Spleen (tissue), 11 donors: ENCODE data around the gene KCNQ1. TPM values are rescaled to one million over a fixed set of nuclear protein-coding genes. Genes with fewer than 3 reads are reported as not detected.

ENCODE experiments used
- DNase-seq: peaks from one replicate; pipeline ENCODE4 v3.0.0-alpha.2; 2020
- H3K27ac ChIP-seq, 8 donors: fragments of 200-600 bp; sonication (generic) in 7 of 8; 1 replicate in 4 of 8; 2 replicates in 4 of 8; pipeline versions ENCODE4 v1.5.0 to v1.8.0; 2016 to 2021; ENCODE audit warnings: inconsistent platforms in 4 of 8, mild to moderate bottlenecking in 4 of 8, moderate library complexity in 1 of 8
- H3K27me3 ChIP-seq, 7 donors: fragments of 200-600 bp; sonication (generic) in 6 of 7; replicated peaks in 1 of 7; 1 replicate in 4 of 7; 2 replicates in 3 of 7; pipeline versions ENCODE4 v1.5.0 to v1.8.0; 2016 to 2021; ENCODE audit warnings: inconsistent platforms in 3 of 7, mild to moderate bottlenecking in 1 of 7
- H3K36me3 ChIP-seq, 6 donors: fragments of 200-600 bp; sonication (generic) in 5 of 6; 1 replicate in 4 of 6; 2 replicates in 2 of 6; pipeline versions ENCODE4 v1.5.0 to v1.8.0; 2016 to 2021; ENCODE audit warnings: inconsistent platforms in 2 of 6
- H3K4me1 ChIP-seq, 6 donors: fragments of 200-600 bp; sonication (generic) in 5 of 6; 1 replicate in 3 of 6; 2 replicates in 3 of 6; pipeline versions ENCODE4 v1.5.0 to v1.8.0; 2016 to 2021; ENCODE audit warnings: inconsistent platforms in 3 of 6
- H3K4me3 ChIP-seq, 8 donors: fragments of 200-600 bp; sonication (generic) in 7 of 8; 1 replicate in 4 of 8; 2 replicates in 4 of 8; pipeline versions ENCODE4 v1.5.0 to v1.8.0; 2016 to 2021; ENCODE audit warnings: inconsistent platforms in 4 of 8, mild to moderate bottlenecking in 4 of 8, moderate library complexity in 2 of 8
- H3K9me3 ChIP-seq, 8 donors: fragments of 200-600 bp; sonication (generic) in 7 of 8; 1 replicate in 4 of 8; 2 replicates in 4 of 8; pipeline versions ENCODE4 v1.5.0 to v1.8.0; 2016 to 2021; ENCODE audit warnings: inconsistent platforms in 4 of 8
- POLR2A ChIP-seq, 3 donors: fragments of 450-650 bp; IDR thresholded peaks; one replicate each; pipeline ENCODE4 v1.5.1; 2017; ENCODE audit warnings: antibody characterized with exemption in 3 of 3, mild to moderate bottlenecking in 1 of 3
- POLR2AphosphoS5 ChIP-seq, 3 donors: sonication (generic); formaldehyde crosslinking; IDR thresholded peaks; one replicate each; pipeline ENCODE4 v1.5.1; 2017; ENCODE audit warnings: antibody characterized with exemption in 3 of 3
- WGBS, 5 donors: extraction: QIAGEN DNeasy Blood & Tissue Kit in 3 of 5; methylation state at CpG; one replicate each; pipeline versions ENCODE4 v1.1.5 to v1.1.7; 2013 to 2018; 5-methylcytosine and 5-hydroxymethylcytosine counted together
- intact Hi-C: fragments of 100-400 bp; cut with DNase I; formaldehyde crosslinking; loops from one replicate; pipeline ENCODE4 v1.15.0; 2023; ENCODE audit warnings: low total_unique reads
- polyA plus RNA-seq, 3 donors: library from polyadenylated mRNA; stranded (reverse); fragments of 200-250 nt; gene quantifications; one replicate each; pipeline ENCODE4 v1.2.1, GENCODE V29; 2013
- total RNA-seq, 7 donors: library from RNA; depleted of rRNA in 3 of 7; stranded (reverse); fragments of >200 nt in 3 of 7; fragmentation: NEBNext Ultra II Directional in 4 of 7; extraction: Animal tissue kit (Norgen Biotek cat#: 25700) in 4 of 7; gene quantifications; one replicate each; pipeline versions ENCODE4 v1.1.0 to v1.2.1, GENCODE V29; 2016 to 2021
- TF ChIP-seq, protein P1 (sequence below), 11 experiments: fragments of 200-600 bp in 7 of 11; fragments of 450-650 bp in 4 of 11; sonication (generic) in 4 of 11; IDR thresholded peaks in 8 of 11; conservative IDR thresholded peaks in 3 of 11; 1 replicate in 7 of 11; 2 replicates in 4 of 11; pipeline versions ENCODE4 v1.4.0 to v1.8.0; 2016 to 2021; ENCODE audit warnings: antibody characterized with exemption in 11 of 11, inconsistent platforms in 4 of 11, mild to moderate bottlenecking in 1 of 11
- donor health status: healthy with polysubstance abuse.
- donor health status: DM: no; HTN: no; CAD: no; lungs with moderate emphysema.
- donor health status: DM: no; HTN: no; CAD: no.
- donor health status: Bipolar disorder and iron deficiency.
- donor health status: healthy.
- donor health status: DM: no; HTN: no; CAD: no.
- donor health status: DM: yes; HTN: yes; CAD: no.

KCNQ1 gene
- total and polyA plus RNA-seq, 10 donors, result 3.3 to 21.6 (median 13.5) TPM

DNA sequence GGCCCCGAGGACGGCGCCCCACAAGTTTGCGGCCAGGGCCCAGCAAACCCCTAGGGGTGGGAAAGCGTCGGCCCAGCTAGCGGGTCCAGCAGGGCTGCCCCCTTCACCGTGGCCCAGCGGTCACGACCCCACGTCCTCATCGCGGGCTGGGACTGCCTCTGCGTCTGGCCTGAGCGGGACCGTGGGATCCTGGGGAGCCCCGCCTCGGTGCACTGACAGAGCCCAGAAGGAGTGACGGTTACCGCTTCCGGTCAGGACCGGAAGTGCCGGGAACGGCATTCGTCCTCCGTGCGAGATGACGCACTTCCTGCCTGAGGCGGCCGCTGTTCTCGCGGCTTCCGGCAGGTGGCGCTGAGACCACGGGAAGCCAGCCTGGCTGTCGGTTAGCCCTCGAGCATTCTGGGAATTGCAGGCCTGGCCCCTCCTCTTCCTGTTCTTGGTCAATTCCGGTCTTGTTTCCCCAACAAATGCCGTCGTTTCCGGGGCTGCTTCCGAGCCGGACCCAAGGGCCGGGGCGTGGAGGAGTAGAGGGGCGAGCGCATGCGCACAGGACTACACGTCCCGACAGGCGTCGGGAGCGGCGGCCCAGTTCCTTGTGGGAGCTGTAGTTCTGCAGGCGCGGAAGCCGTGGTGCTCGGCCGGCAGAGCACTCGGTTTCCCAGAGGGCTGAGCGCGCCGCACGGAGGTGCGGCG, 44.6 kb upstream of the KCNQ1 start, which contains the start of gene TSSC4:
TSSC4 (plus strand) TSS at position 682 of the 693 bp plus-strand sequence. CDS start 1,884 bp downstream, outside the sequence.
- H3K27ac ChIP-seq, result peak within 1 kb of the TSS; percentile 90 to 99 (median 98)
- peak within 1 kb of the TSS; percentile 79 to 100 (median 92) for H3K4me3 ChIP-seq
- no peaks in the 10 kb centered on the region for H3K27me3 ChIP-seq
- no peaks in the 10 kb centered on the region for H3K9me3 ChIP-seq
- H3K4me1 ChIP-seq, result peaks cover 10 to 68% (median 39%) of the 10 kb centered on the region in 6 donors
- TF ChIP-seq, protein P1, sequence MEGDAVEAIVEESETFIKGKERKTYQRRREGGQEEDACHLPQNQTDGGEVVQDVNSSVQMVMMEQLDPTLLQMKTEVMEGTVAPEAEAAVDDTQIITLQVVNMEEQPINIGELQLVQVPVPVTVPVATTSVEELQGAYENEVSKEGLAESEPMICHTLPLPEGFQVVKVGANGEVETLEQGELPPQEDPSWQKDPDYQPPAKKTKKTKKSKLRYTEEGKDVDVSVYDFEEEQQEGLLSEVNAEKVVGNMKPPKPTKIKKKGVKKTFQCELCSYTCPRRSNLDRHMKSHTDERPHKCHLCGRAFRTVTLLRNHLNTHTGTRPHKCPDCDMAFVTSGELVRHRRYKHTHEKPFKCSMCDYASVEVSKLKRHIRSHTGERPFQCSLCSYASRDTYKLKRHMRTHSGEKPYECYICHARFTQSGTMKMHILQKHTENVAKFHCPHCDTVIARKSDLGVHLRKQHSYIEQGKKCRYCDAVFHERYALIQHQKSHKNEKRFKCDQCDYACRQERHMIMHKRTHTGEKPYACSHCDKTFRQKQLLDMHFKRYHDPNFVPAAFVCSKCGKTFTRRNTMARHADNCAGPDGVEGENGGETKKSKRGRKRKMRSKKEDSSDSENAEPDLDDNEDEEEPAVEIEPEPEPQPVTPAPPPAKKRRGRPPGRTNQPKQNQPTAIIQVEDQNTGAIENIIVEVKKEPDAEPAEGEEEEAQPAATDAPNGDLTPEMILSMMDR (IDR thresholded peaks at IDR 0.05 in 8 of 11, conservative IDR thresholded peaks at IDR 0.05 in 3 of 11), result peak; percentile 89 to 100 (median 99)
- TF ChIP-seq POLR2AphosphoS5 (IDR thresholded peaks at IDR 0.05) (peak; percentile 99 to 100 (median 99)), POLR2A (IDR thresholded peaks at IDR 0.05) (peak; percentile 11 to 81 (median 52))
- peaks cover 3 to 68% (median 61%) of the 10 kb centered on the region in 6 donors for H3K36me3 ChIP-seq
- intact Hi-C loops, result loop anchor here (5.0 kb wide), 1 partner anchor 93 kb away; no protein-coding TSS in a partner anchor
- 0 to 1% (median 0%) methylated on average over 38 to 66 of the region's 66 CpGs for WGBS, 5 donors
- peak; percentile 100 for DNase-seq

DNA sequence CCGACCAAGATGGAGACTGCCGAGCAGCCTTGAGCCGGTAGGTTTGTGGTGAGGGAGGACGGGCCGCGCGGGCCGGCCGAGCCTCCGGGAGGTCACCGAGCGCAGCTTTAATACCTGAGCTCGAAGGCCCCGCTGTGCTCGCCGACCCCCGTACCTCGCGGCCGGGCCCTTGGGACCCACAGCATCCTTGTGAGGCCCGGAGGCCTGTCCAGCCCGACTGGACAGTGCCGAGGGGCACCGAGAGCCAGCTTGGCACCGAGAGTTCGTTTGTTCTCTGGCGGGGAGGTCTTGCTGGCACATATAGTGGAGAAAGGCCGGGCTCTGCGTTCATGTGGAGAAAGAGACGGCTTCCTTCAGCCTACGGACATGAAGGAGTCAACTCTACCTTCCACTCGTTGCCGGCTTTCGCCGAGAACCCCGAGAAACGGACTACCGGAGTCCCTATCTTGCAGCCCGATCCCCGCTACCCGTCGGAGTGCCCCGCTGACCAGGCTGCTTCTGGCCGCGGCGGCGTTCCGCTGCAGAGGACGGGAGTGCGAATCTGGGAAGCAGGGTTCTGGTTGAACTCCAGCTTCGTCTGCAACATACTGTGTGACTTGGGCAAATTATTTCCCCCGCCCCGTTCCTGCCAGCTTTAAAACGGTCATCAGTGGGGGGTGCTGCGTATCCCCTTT, 43.9 kb upstream of the KCNQ1 start:
- peak overlapping the region; percentile 90 to 99 (median 98) for H3K27ac ChIP-seq
- H3K4me3 ChIP-seq, result peak overlapping the region; percentile 79 to 100 (median 92)
- DNase-seq, result peak; percentile 91
- H3K4me1 ChIP-seq, result peaks cover 9 to 61% (median 34%) of the 10 kb centered on the region in 6 donors
- peaks cover 3 to 61% (median 54%) of the 10 kb centered on the region in 6 donors for H3K36me3 ChIP-seq
- no peaks in the 10 kb centered on the region for H3K9me3 ChIP-seq
- intact Hi-C loops, result loop anchor here (5.0 kb wide), 1 partner anchor 94 kb away; no protein-coding TSS in a partner anchor
- no peaks in the 10 kb centered on the region for H3K27me3 ChIP-seq
- TF ChIP-seq POLR2AphosphoS5 (IDR thresholded peaks at IDR 0.05) (no peak), POLR2A (IDR thresholded peaks at IDR 0.05) (no peak)
- TF ChIP-seq, protein P1 (IDR thresholded peaks at IDR 0.05 in 8 of 11, conservative IDR thresholded peaks at IDR 0.05 in 3 of 11), result no peak
- 0 to 1% (median 1%) methylated on average over 23 to 55 of the region's 55 CpGs for WGBS, 5 donors

DNA sequence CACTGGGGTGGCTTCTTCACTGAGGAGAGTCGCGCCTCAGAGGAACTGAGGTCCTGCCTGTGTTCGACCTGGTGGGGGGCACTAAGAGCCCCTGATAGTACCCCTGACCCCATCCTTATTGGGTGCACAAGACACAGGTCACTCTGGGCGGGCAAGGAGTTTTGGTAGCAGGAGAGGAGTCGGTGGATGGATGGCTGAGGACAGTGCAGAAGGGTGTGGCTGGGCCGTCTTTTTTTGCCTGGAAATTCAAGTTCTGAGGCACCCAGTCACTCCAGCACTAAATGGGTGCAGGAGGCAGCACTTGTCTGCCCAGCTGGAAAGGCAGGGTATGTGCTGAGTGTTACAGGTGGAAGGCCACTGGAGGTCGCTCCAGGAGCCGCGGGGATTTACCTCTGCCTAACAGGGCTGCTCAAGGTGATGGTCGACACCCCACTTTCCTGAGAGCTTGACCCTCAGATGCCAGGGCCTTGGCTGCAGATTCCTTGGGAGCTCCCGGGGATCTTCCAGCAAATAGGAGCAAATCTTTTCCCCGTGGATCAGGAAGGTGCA, 43.3 kb upstream of the KCNQ1 start:
- Histone ChIP-seq H3K9me3 (no peaks in the 10 kb centered on the region), H3K36me3 (peaks cover 3 to 55% (median 48%) of the 10 kb centered on the region in 6 donors), H3K4me1 (peaks cover 9 to 58% (median 34%) of the 10 kb centered on the region in 6 donors), H3K4me3 (peak overlapping the region; percentile 79 to 100 (median 92)), H3K27ac (peak overlapping the region in 6 of 8 donors; percentile 90 to 99 (median 96)), H3K27me3 (no peaks in the 10 kb centered on the region)
- intact Hi-C loops, result loop anchor here (5.0 kb wide), 1 partner anchor 94 kb away; no protein-coding TSS in a partner anchor
- WGBS, 5 donors, result 25 to 48% (median 47%) methylated on average over 8 to 12 of the region's 12 CpGs
- TF ChIP-seq POLR2AphosphoS5 (IDR thresholded peaks at IDR 0.05) (no peak), POLR2A (IDR thresholded peaks at IDR 0.05) (no peak)
- TF ChIP-seq, protein P1 (IDR thresholded peaks at IDR 0.05 in 8 of 11, conservative IDR thresholded peaks at IDR 0.05 in 3 of 11), result no peak
- DNase-seq, result no peak
